HepG2 (cell line): ENCODE data around the gene CNP. TPM values are rescaled to one million over a fixed set of nuclear protein-coding genes. Genes with fewer than 3 reads are reported as not detected.

Source experiments
- ATAC-seq: fragments of 200-7000 bp; cut with Tn5 transposase; 3 replicates; pipeline ENCODE4 v1.9.1; 2020; ENCODE audit warnings: mild to moderate bottlenecking, moderate library complexity
- BruUV-seq: library from RNA; stranded (reverse); fragments of 400-500 nt; replicated peaks from 2 replicates; lab custom pipeline; 2021; lab: Mats Ljungman, UMichigan
- CTCF ChIA-PET: fragments of 300-600 bp; formaldehyde crosslinking; extraction: SDS; loops from one replicate; lab custom pipeline; 2021; ENCODE audit warnings: low total read pairs, inconsistent platforms, low intra/inter-chr PET ratio; lab: Yijun Ruan, JAX
- POLR2A ChIA-PET: fragments of 350-600 bp; sonication (Branson Sonifier 250); formaldehyde crosslinking; loops from one replicate; lab custom pipeline; 2020; ENCODE audit warnings: antibody characterized with exemption, inconsistent platforms; lab: Yijun Ruan, JAX
- DNase-seq: peaks from one replicate; pipeline ENCODE4 v3.0.0-alpha.2; 2015; ENCODE audit warnings: low spot score
- FAIRE-seq: peaks from 3 replicates; lab custom pipeline; 2011; peaks lifted over from hg19 to GRCh38; lab: Jason Lieb, UNC
- H2AFZ ChIP-seq: one replicate; pipeline ENCODE4 v1.6.1; 2011; ENCODE audit warnings: low read length, inconsistent platforms
- H3K27ac ChIP-seq: fragments of 300-600 bp; 3 replicates; pipeline ENCODE4 v1.8.0; 2011; ENCODE audit warnings: mixed run types, mild to moderate bottlenecking, mixed read lengths, low read length, inconsistent platforms; ENCODE audit not compliant: insufficient read depth; ENCODE audit errors: extremely low read length
- H3K27me3 ChIP-seq, 2 experiments: fragments of 200-600 bp in 1 of 2; 2 replicates in 1 of 2; 3 replicates in 1 of 2; pipeline versions ENCODE4 v1.6.0 to v1.8.0; 2011; ENCODE audit warnings: low read length in 2 of 2, mild to moderate bottlenecking in 2 of 2, moderate library complexity in 2 of 2, inconsistent platforms in 1 of 2; ENCODE audit not compliant: insufficient read depth in 2 of 2, control insufficient read depth in 1 of 2
- H3K36me3 ChIP-seq, 2 experiments: fragments of 200-600 bp in 1 of 2; replicated peaks in 1 of 2; 2 replicates in 1 of 2; 3 replicates in 1 of 2; pipeline versions ENCODE4 v1.5.1 to v1.8.0; 2011; ENCODE audit warnings: low read length in 2 of 2, inconsistent platforms in 1 of 2; ENCODE audit not compliant: insufficient read depth in 2 of 2, control insufficient read depth in 1 of 2
- H3K4me1 ChIP-seq: 2 replicates; pipeline ENCODE4 v1.5.1; 2012; ENCODE audit warnings: low read length, inconsistent platforms; ENCODE audit not compliant: insufficient read depth
- H3K4me2 ChIP-seq: 2 replicates; pipeline ENCODE4 v1.6.0; 2011; ENCODE audit warnings: low read depth, low read length, inconsistent platforms
- H3K4me3 ChIP-seq, 3 experiments: fragments of 200-600 bp in 1 of 3; sonication (generic), shearing (Covaris generic) in 1 of 3; replicated peaks in 1 of 3; 2 replicates each; pipeline ENCODE4 v1.5.1; 2011 to 2016; ENCODE audit warnings: low read length in 3 of 3, inconsistent platforms in 2 of 3, low read depth in 2 of 3, mild to moderate bottlenecking in 2 of 3, control low read depth in 1 of 3, mixed read lengths in 1 of 3; ENCODE audit not compliant: insufficient read depth in 1 of 3
- H3K79me2 ChIP-seq: one replicate; pipeline ENCODE4 v1.6.1; 2011; ENCODE audit warnings: low read length, inconsistent platforms; ENCODE audit not compliant: insufficient read depth
- H3K9ac ChIP-seq: 2 replicates; pipeline ENCODE4 v1.6.0; 2011; ENCODE audit warnings: mild to moderate bottlenecking, low read depth, low read length, inconsistent platforms; ENCODE audit not compliant: insufficient read depth
- H3K9me3 ChIP-seq: 2 replicates; pipeline ENCODE4 v1.5.1; 2012; ENCODE audit warnings: mild to moderate bottlenecking, low read length
- H4K20me1 ChIP-seq: 2 replicates; pipeline ENCODE4 v1.6.0; 2011; ENCODE audit warnings: inconsistent platforms, mild to moderate bottlenecking, low read length, moderate library complexity; ENCODE audit not compliant: insufficient read depth
- CENPT ChIP-seq: sonication (generic); formaldehyde crosslinking; IDR thresholded peaks from 2 replicates; pipeline ENCODE4 v1.8.0; 2022; ENCODE audit warnings: low read depth, mild to moderate bottlenecking, moderate library complexity, missing genetic modification reagents
- HIVEP1 ChIP-seq: sonication (generic); formaldehyde crosslinking; IDR thresholded peaks from 2 replicates; pipeline ENCODE4 v1.4.0; 2020; ENCODE audit warnings: mild to moderate bottlenecking, missing genetic modification reagents
- KAT8 ChIP-seq: IDR thresholded peaks from 2 replicates; pipeline ENCODE4 v1.6.1; 2016; ENCODE audit warnings: missing genetic modification reagents, missing compliant biosample characterization
- LCORL ChIP-seq, 2 experiments: fragments of 450-650 bp in 1 of 2; sonication (generic) in 1 of 2; formaldehyde crosslinking in 1 of 2; IDR thresholded peaks; 2 replicates each; pipeline versions ENCODE4 v1.5.0 to v1.6.1; 2017 to 2020; ENCODE audit warnings: antibody characterized with exemption in 1 of 2, missing genetic modification reagents in 1 of 2
- NFYC ChIP-seq: IDR thresholded peaks from 2 replicates; pipeline ENCODE4 v1.6.1; 2016; ENCODE audit warnings: missing genetic modification reagents, missing compliant biosample characterization
- SATB2 ChIP-seq: sonication (generic); formaldehyde crosslinking; IDR thresholded peaks from 2 replicates; pipeline ENCODE4 v1.5.0; 2020; ENCODE audit warnings: missing genetic modification reagents
- SNAPC2 ChIP-seq: sonication (generic); formaldehyde crosslinking; IDR thresholded peaks from 2 replicates; pipeline ENCODE4 v1.8.1; 2022; ENCODE audit warnings: mild to moderate bottlenecking, missing genetic modification reagents
- SP2 ChIP-seq: sonication (generic); formaldehyde crosslinking; IDR thresholded peaks from 2 replicates; pipeline ENCODE4 v1.5.1; 2020; ENCODE audit warnings: mild to moderate bottlenecking, missing genetic modification reagents
- SRSF9 ChIP-seq: fragments of 200-400 bp; formaldehyde crosslinking; IDR thresholded peaks from 2 replicates; pipeline ENCODE4 v1.6.1; 2018; ENCODE audit warnings: borderline replicate concordance, mild to moderate bottlenecking, low read depth, low read length; ENCODE audit not compliant: insufficient read depth, poor library complexity, severe bottlenecking
- ZNF205 ChIP-seq: IDR thresholded peaks from 2 replicates; pipeline ENCODE4 v1.6.1; 2018; ENCODE audit warnings: missing biosample characterization, missing genetic modification reagents
- ZNF660 ChIP-seq: sonication (generic); formaldehyde crosslinking; IDR thresholded peaks from 2 replicates; pipeline ENCODE4 v1.5.1; 2020; ENCODE audit warnings: mild to moderate bottlenecking, low read depth, missing genetic modification reagents, borderline replicate concordance
- WGBS: methylation state at CpG from one replicate; pipeline ENCODE4 v1.1.6; 2017; ENCODE audit warnings: low lambda C conversion rate; 5-methylcytosine and 5-hydroxymethylcytosine counted together
- in situ Hi-C: cut with HindIII; loops from 2 replicates; pipeline ENCODE4 v1.10.0; 2017; ENCODE audit warnings: low pct_unique_long_range_greater_than_20kb; ENCODE audit not compliant: extremely low pct_ligation_motif_present
- intact Hi-C: fragments of 100-400 bp; cut with micrococcal nuclease; formaldehyde crosslinking; loops from one replicate; pipeline ENCODE4 v1.10.0; 2022; ENCODE audit not compliant: unreplicated experiment
- polyA plus RNA-seq, 8 experiments: library from polyadenylated mRNA; depleted of rRNA in 3 of 8; stranded (reverse) in 7 of 8; unstranded in 1 of 8; fragments of >200 nt; fragmentation: Illumina TruSeq in 4 of 8; extraction: Trizol in 4 of 8; gene quantifications; 2 replicates each; pipeline versions ENCODE4 v1.2.1 to v1.2.3, GENCODE V29; 2011 to 2016; ENCODE audit warnings: low read depth in 4 of 8, missing spikeins in 1 of 8, mixed read lengths in 1 of 8; ENCODE audit not compliant: insufficient read depth in 1 of 8
- total RNA-seq, 5 experiments: library from RNA; depleted of rRNA; stranded (reverse); fragments of >200 nt; fragmentation: Illumina TruSeq; extraction: Trizol; gene quantifications; 2 replicates each; pipeline ENCODE4 v1.2.3, GENCODE V29; 2016; ENCODE audit warnings: low read depth in 1 of 5
- TF ChIP-seq, protein P1 (sequence below): sonication (generic); formaldehyde crosslinking; IDR thresholded peaks from 2 replicates; pipeline ENCODE4 v1.4.0; 2020; ENCODE audit warnings: mild to moderate bottlenecking, missing genetic modification reagents
- TF ChIP-seq, protein P2 (sequence below): IDR thresholded peaks from 2 replicates; pipeline ENCODE4 v1.6.1; 2018; ENCODE audit warnings: missing genetic modification reagents, mild to moderate bottlenecking, missing compliant biosample characterization
- TF ChIP-seq, protein P3 (sequence below): sonication (generic); formaldehyde crosslinking; conservative IDR thresholded peaks from 2 replicates; pipeline ENCODE4 v1.5.0; 2020; ENCODE audit warnings: missing genetic modification reagents

The CNP gene
- total and polyA plus RNA-seq, 2 of the 13 experiments (the other 11 are each of a cell fraction or from before 2014, with no cell fraction given), result 97.2 to 161 TPM

DNA sequence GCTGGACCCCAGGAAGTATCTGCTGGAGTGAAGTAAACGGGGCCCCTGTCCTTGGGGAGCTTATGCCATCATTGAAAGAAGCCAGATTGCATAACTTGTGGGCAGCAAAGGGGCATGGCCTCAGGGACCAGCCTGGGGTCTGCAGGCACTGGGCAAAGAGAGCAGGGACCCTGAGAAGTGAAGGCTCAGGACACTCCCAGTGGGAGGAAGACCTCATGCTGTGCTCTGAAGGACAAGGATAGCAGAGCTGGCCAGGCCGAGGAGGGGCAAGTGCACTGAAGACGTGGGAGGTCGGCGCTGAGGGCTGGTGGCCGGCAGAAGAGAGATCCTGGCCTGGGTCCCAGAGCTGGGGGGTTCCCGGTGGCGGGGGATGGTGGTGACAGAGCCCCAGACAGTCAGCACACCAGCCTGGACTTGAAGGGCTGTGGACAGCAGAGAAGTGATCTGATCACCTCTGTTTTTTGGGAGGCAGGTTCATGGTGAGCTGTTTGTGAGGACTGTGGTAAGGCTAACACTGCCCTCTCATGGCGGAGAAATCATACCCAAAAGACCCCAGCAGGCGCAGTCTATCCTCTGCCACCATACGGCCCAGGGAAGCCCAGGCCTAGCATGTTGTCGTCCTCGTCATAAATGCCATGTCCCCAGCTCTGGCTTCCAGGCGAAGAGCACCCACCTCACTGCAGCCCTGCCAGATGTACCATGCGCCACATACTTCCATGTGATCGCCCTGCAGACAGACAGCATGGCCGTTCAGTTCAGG is 7.1 kb upstream of the CNP start:
- Histone ChIP-seq H4K20me1 (no peaks in the 10 kb centered on the region), H3K4me3 (peak overlapping the region; percentile 55 to 75 (median 57)), H3K27ac (peak overlapping the region; percentile 35), H3K9me3 (no peaks in the 10 kb centered on the region), H3K4me2 (peak overlapping the region; percentile 97), H2AFZ (peak overlapping the region; percentile 61), H3K27me3 (peaks cover 3 to 25% of the 10 kb centered on the region in 2 experiments; a peak in 4 of 5 replicates), H3K36me3 (no peaks in the 10 kb centered on the region), H3K79me2 (no peaks in the 10 kb centered on the region), H3K4me1 (peaks cover 69% of the 10 kb centered on the region), H3K9ac (peak overlapping the region; percentile 60)
- ChIA-PET POLR2A (interaction anchor here (0.5 to 4.6 kb wide), 50 partner anchors 8 to 271 kb away, joined by 3 to 62 read pairs (median 5); partner anchors contain the start of genes ACLY, DHX58, DNAJC7 and EIF1), CTCF (interaction anchor here (1.0 to 2.0 kb wide), 3 partner anchors 29 to 221 kb away, joined by 3 to 11 read pairs (median 9); partner anchors contain the start of gene ODAD4)
- FAIRE-seq (peak; percentile 95), ATAC-seq (peak; percentile 87), DNase-seq (peak; percentile 85)
- in situ Hi-C loops (loop anchor here (5.0 kb wide), 3 partner anchors 103 to 222 kb away; partner anchors contain the start of gene DHX58), intact Hi-C loops (loop anchor here (1.0 to 5.0 kb wide), 5 partner anchors 29 to 221 kb away; partner anchors contain the start of genes ACLY, FKBP10, ODAD4 and P3H4)
- 1% methylated on average over 17 of the region's 17 CpGs for WGBS
- no TSS peak for BruUV-seq
- TF ChIP-seq ZNF660 (CRISPR knock-in tag) (no peak), KAT8 (CRISPR knock-in tag) (no peak; the same call in 1 of the 2 replicates), NFYC (no peak; the same call in 1 of the 2 replicates), LCORL (IDR thresholded peaks at IDR 0.05) (peak; percentile 47; the same call in 1 of the 2 replicates), LCORL (CRISPR knock-in tag; IDR thresholded peaks at IDR 0.05) (peak; percentile 97), ZNF205 (no peak), SRSF9 (no peak), HIVEP1 (CRISPR knock-in tag) (no peak), SP2 (CRISPR knock-in tag) (no peak; the same call in 1 of the 2 replicates), CENPT (CRISPR knock-in tag) (no peak), SNAPC2 (CRISPR knock-in tag) (0 out of 2 replicates have a peak, but pooled peaks have one; percentile 69), SATB2 (CRISPR knock-in tag) (no peak; the same call in 1 of the 2 replicates)
- TF ChIP-seq, protein P1, sequence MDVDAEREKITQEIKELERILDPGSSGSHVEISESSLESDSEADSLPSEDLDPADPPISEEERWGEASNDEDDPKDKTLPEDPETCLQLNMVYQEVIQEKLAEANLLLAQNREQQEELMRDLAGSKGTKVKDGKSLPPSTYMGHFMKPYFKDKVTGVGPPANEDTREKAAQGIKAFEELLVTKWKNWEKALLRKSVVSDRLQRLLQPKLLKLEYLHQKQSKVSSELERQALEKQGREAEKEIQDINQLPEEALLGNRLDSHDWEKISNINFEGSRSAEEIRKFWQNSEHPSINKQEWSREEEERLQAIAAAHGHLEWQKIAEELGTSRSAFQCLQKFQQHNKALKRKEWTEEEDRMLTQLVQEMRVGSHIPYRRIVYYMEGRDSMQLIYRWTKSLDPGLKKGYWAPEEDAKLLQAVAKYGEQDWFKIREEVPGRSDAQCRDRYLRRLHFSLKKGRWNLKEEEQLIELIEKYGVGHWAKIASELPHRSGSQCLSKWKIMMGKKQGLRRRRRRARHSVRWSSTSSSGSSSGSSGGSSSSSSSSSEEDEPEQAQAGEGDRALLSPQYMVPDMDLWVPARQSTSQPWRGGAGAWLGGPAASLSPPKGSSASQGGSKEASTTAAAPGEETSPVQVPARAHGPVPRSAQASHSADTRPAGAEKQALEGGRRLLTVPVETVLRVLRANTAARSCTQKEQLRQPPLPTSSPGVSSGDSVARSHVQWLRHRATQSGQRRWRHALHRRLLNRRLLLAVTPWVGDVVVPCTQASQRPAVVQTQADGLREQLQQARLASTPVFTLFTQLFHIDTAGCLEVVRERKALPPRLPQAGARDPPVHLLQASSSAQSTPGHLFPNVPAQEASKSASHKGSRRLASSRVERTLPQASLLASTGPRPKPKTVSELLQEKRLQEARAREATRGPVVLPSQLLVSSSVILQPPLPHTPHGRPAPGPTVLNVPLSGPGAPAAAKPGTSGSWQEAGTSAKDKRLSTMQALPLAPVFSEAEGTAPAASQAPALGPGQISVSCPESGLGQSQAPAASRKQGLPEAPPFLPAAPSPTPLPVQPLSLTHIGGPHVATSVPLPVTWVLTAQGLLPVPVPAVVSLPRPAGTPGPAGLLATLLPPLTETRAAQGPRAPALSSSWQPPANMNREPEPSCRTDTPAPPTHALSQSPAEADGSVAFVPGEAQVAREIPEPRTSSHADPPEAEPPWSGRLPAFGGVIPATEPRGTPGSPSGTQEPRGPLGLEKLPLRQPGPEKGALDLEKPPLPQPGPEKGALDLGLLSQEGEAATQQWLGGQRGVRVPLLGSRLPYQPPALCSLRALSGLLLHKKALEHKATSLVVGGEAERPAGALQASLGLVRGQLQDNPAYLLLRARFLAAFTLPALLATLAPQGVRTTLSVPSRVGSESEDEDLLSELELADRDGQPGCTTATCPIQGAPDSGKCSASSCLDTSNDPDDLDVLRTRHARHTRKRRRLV (CRISPR knock-in tag), result no peak
- TF ChIP-seq, protein P2, sequence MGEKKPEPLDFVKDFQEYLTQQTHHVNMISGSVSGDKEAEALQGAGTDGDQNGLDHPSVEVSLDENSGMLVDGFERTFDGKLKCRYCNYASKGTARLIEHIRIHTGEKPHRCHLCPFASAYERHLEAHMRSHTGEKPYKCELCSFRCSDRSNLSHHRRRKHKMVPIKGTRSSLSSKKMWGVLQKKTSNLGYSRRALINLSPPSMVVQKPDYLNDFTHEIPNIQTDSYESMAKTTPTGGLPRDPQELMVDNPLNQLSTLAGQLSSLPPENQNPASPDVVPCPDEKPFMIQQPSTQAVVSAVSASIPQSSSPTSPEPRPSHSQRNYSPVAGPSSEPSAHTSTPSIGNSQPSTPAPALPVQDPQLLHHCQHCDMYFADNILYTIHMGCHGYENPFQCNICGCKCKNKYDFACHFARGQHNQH, result peak; percentile 65
- TF ChIP-seq, protein P3, sequence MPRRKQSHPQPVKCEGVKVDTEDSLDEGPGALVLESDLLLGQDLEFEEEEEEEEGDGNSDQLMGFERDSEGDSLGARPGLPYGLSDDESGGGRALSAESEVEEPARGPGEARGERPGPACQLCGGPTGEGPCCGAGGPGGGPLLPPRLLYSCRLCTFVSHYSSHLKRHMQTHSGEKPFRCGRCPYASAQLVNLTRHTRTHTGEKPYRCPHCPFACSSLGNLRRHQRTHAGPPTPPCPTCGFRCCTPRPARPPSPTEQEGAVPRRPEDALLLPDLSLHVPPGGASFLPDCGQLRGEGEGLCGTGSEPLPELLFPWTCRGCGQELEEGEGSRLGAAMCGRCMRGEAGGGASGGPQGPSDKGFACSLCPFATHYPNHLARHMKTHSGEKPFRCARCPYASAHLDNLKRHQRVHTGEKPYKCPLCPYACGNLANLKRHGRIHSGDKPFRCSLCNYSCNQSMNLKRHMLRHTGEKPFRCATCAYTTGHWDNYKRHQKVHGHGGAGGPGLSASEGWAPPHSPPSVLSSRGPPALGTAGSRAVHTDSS (CRISPR knock-in tag), result no peak
